Measurements from ENCODE around the gene SNCA. TPM values are rescaled to one million over a fixed set of nuclear protein-coding genes. Genes with fewer than 3 reads are reported as not detected.

Gene SNCA
- total RNA-seq, 1 experiment from 2014 or later, result 36.8 TPM

DNA sequence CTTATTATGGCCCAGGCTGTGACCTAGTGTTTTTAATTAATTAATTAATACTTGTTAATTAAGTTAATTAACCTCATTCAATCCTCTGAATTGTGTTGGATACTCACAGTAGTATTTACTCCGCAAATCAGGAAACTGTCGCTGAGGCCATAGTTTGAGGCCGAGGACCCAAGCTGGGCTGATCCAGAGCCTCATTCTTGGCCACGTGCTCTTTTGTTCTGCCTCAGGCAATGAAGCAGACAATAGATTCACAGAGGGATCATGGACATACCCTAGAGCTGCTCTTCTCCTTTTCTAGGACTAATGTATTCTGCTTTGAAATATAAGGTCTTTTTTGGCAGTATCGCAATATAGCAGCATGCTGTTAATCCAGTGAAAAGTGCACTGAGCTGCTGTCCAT lies 24.0 kb upstream of the SNCA start:
- no peak for DNase-seq
- intact Hi-C loops (cut with micrococcal nuclease; ENCODE audit: unreplicated experiment), result no loop called here
- Mint-ChIP-seq H3K4me3 (ENCODE audit: low read depth, unreplicated experiment) (no peak overlapping the region), H3K9me3 (ENCODE audit: low read depth, unreplicated experiment) (peaks cover 2% of the 10 kb centered on the region), H3K27ac (ENCODE audit: unreplicated experiment) (no peak overlapping the region), H3K27me3 (ENCODE audit: unreplicated experiment) (no peaks in the 10 kb centered on the region), H3K36me3 (ENCODE audit: insufficient read depth, unreplicated experiment) (no peaks in the 10 kb centered on the region), H3K4me1 (ENCODE audit: low read depth, unreplicated experiment) (no peaks in the 10 kb centered on the region)
- BruUV-seq (replicated peaks), result no TSS peak
- CTCF ChIA-PET, result no interaction called here
- TF ChIP-seq, protein P1, sequence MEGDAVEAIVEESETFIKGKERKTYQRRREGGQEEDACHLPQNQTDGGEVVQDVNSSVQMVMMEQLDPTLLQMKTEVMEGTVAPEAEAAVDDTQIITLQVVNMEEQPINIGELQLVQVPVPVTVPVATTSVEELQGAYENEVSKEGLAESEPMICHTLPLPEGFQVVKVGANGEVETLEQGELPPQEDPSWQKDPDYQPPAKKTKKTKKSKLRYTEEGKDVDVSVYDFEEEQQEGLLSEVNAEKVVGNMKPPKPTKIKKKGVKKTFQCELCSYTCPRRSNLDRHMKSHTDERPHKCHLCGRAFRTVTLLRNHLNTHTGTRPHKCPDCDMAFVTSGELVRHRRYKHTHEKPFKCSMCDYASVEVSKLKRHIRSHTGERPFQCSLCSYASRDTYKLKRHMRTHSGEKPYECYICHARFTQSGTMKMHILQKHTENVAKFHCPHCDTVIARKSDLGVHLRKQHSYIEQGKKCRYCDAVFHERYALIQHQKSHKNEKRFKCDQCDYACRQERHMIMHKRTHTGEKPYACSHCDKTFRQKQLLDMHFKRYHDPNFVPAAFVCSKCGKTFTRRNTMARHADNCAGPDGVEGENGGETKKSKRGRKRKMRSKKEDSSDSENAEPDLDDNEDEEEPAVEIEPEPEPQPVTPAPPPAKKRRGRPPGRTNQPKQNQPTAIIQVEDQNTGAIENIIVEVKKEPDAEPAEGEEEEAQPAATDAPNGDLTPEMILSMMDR (IDR thresholded peaks at IDR 0.05; ENCODE audit: unreplicated experiment), result no peak

DNA sequence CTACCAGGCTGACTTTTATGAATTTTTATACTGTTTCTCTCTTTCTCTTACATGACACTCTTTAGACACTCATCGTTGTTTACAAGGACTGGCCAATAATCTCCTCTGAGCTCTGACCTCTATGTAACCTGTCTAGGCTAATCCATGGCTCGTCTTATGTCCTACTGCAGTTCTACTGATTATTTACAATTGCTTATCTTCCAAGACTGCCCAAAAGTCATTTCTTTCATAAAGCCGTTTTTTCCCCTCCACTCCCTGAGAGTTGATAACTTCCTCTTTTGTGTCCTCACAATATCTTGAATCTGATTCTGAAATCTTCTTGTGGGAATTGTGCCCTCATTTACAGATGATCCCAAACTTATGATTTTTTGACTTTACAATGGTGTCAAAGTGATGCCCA lies 18.3 kb upstream of the SNCA start:
- no peak overlapping the region for H3K4me3 Mint-ChIP-seq (ENCODE audit: low read depth, unreplicated experiment)
- no peaks in the 10 kb centered on the region for H3K36me3 Mint-ChIP-seq (ENCODE audit: insufficient read depth, unreplicated experiment)
- TF ChIP-seq, protein P1 (IDR thresholded peaks at IDR 0.05; ENCODE audit: unreplicated experiment), result no peak
- peaks cover 8% of the 10 kb centered on the region for H3K9me3 Mint-ChIP-seq (ENCODE audit: low read depth, unreplicated experiment)
- no TSS peak for BruUV-seq (replicated peaks)
- no peaks in the 10 kb centered on the region for H3K4me1 Mint-ChIP-seq (ENCODE audit: low read depth, unreplicated experiment)
- CTCF ChIA-PET, result no interaction called here
- H3K27me3 Mint-ChIP-seq (ENCODE audit: unreplicated experiment), result no peaks in the 10 kb centered on the region
- intact Hi-C loops (cut with micrococcal nuclease; ENCODE audit: unreplicated experiment), result no loop called here
- no peak overlapping the region for H3K27ac Mint-ChIP-seq (ENCODE audit: unreplicated experiment)
- no peak for DNase-seq

DNA sequence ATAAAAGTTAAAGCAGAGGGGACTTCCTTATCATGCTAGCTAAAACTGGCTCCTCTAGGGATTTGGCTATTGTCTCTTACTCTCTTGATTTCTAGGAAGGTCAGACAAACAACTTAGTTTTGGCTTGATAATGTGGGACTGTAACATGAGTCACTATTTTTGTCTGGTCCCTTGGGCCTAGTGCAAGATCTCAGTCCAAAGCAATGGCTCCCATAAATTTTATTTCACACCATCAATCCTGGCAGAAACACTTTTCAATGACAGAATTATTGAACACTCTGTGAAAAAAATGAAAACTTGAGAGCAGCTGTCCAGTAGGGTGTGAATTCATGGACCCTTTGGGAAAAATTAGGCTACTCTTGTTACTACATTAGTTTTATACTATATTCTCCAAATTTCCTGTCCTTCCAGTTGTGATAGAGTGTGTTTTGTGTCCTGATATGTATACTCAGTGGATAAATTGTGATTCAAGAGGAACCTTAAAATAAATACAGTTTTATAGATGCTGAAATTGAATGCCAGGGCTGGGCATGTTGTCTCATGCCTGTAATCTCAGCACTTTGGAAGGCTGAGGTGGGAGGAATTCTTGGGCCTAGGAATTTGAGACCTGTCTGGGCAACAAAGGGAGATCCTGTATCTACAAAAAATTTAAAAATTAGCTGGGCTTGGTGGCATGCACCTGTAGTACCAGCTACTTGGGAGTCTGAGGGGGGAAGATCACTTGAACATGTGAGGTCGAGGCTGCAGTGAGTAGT lies 10.8 kb upstream of the SNCA start:
- H3K4me3 Mint-ChIP-seq (ENCODE audit: low read depth, unreplicated experiment), result no peak overlapping the region
- H3K9me3 Mint-ChIP-seq (ENCODE audit: low read depth, unreplicated experiment), result peaks cover 6% of the 10 kb centered on the region
- no peaks in the 10 kb centered on the region for H3K4me1 Mint-ChIP-seq (ENCODE audit: low read depth, unreplicated experiment)
- DNase-seq, result no peak
- no peak overlapping the region for H3K27ac Mint-ChIP-seq (ENCODE audit: unreplicated experiment)
- BruUV-seq (replicated peaks), result no TSS peak
- no peaks in the 10 kb centered on the region for H3K36me3 Mint-ChIP-seq (ENCODE audit: insufficient read depth, unreplicated experiment)
- no peaks in the 10 kb centered on the region for H3K27me3 Mint-ChIP-seq (ENCODE audit: unreplicated experiment)
- intact Hi-C loops (cut with micrococcal nuclease; ENCODE audit: unreplicated experiment), result no loop called here
- CTCF ChIA-PET, result interaction anchor here (0.7 kb wide), 1 partner anchor 398 kb away, joined by 3 read pairs; no protein-coding TSS in a partner anchor
- TF ChIP-seq, protein P1 (IDR thresholded peaks at IDR 0.05; ENCODE audit: unreplicated experiment), result no peak

DNA sequence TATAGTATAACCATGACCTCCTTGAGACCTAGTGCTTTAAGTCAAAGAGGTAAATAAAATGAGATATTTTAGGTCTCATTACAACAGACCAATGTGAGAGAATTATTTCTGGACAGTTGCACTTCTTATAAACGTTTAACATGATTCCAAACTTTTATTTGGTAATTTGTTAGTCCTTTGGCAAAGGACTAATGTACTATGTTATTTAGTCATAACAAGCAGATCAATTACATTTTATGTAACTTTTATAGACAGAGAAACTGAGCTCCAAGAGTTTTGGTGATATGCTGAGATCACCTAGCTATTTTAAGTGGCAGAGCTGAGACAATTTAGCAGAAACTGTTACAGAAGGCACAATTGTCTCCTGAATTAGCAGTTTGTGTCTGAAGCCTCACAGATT lies 2.6 kb upstream of the SNCA start:
- peaks cover 6% of the 10 kb centered on the region for H3K4me1 Mint-ChIP-seq (ENCODE audit: low read depth, unreplicated experiment)
- TF ChIP-seq, protein P1 (IDR thresholded peaks at IDR 0.05; ENCODE audit: unreplicated experiment), result no peak
- intact Hi-C loops (cut with micrococcal nuclease; ENCODE audit: unreplicated experiment), result loop anchor here (5.0 kb wide), 1 partner anchor 37 kb away; no protein-coding TSS in a partner anchor
- no peaks in the 10 kb centered on the region for H3K27me3 Mint-ChIP-seq (ENCODE audit: unreplicated experiment)
- no peak overlapping the region for H3K4me3 Mint-ChIP-seq (ENCODE audit: low read depth, unreplicated experiment)
- no peak overlapping the region for H3K27ac Mint-ChIP-seq (ENCODE audit: unreplicated experiment)
- BruUV-seq (replicated peaks), result no TSS peak
- peaks cover 29% of the 10 kb centered on the region for H3K36me3 Mint-ChIP-seq (ENCODE audit: insufficient read depth, unreplicated experiment)
- CTCF ChIA-PET, result no interaction called here
- DNase-seq, result no peak
- H3K9me3 Mint-ChIP-seq (ENCODE audit: low read depth, unreplicated experiment), result no peaks in the 10 kb centered on the region

Measured in Calu3 (cell line).